Activated CD4-positive, alpha-beta T cell treated with anti-CD3 and anti-CD28 coated beads for 4 hours (primary cell): Measurements from ENCODE around the gene NFS1.

Experiments
- DNase-seq, 2 donors: peaks; one replicate each; pipeline ENCODE4 v3.0.0-alpha.2; 2020

Gene NFS1

GRCh38 chr20:35636095-35636494 is 63.1 kb downstream of the NFS1 start:
- DNase-seq = no peak

- DNase-seq = no peak
Observed at GRCh38 chr20:35635652-35636051, 63.5 kb downstream of the NFS1 start.

GRCh38 chr20:35632539-35633115 is 66.5 kb downstream of the NFS1 start:
- DNase-seq = no peak

- no peak for DNase-seq
Observed at GRCh38 chr20:35630636-35631035, 68.5 kb downstream of the NFS1 start.

GRCh38 chr20:35629427-35630145 is 69.6 kb downstream of the NFS1 start:
- DNase-seq = no peak

GRCh38 chr20:35627121-35627520 is 72.0 kb downstream of the NFS1 start:
- DNase-seq = no peak

- no peak for DNase-seq
Observed at GRCh38 chr20:35626386-35627001, 72.7 kb downstream of the NFS1 start.

GRCh38 chr20:35625584-35626385 is 73.4 kb downstream of the NFS1 start:
- no peak for DNase-seq

- no peak for DNase-seq
Observed at GRCh38 chr20:35621560-35621946, 77.6 kb downstream of the NFS1 start.

GRCh38 chr20:35620818-35621559 is 78.2 kb downstream of the NFS1 start:
- DNase-seq = no peak

- peak; percentile 74 for DNase-seq
Observed at GRCh38 chr20:35619196-35620095, 79.7 kb downstream of the NFS1 start.

- DNase-seq = no peak
Observed at GRCh38 chr20:35618263-35619131, 80.7 kb downstream of the NFS1 start.
